HepG2 (cell line): ENCODE results near the gene AEN. TPM values are rescaled to one million over a fixed set of nuclear protein-coding genes. Genes with fewer than 3 reads are reported as not detected.

Experiments
- FOXA1 ChIP-seq, 2 experiments: fragments of 450-650 bp in 1 of 2; sonication (generic) in 1 of 2; formaldehyde crosslinking in 1 of 2; IDR thresholded peaks; 2 replicates each; pipeline versions ENCODE4 v1.4.0 to v1.6.1; 2016 to 2020; ENCODE audit warnings: missing genetic modification reagents in 1 of 2
- FOXK2 ChIP-seq: fragments of 450-650 bp; IDR thresholded peaks from 2 replicates; pipeline ENCODE4 v1.6.1; 2016
- GABPA ChIP-seq, 2 experiments: IDR thresholded peaks; 2 replicates each; pipeline ENCODE4 v1.6.1; 2011 to 2016; ENCODE audit warnings: low read depth in 2 of 2, low read length in 1 of 2, missing biosample characterization in 1 of 2, missing genetic modification characterization in 1 of 2
- KMT2B ChIP-seq: IDR thresholded peaks from 2 replicates; pipeline ENCODE4 v1.6.1; 2016; ENCODE audit warnings: missing genetic modification reagents, missing compliant biosample characterization
- MAF1 ChIP-seq: sonication (generic); formaldehyde crosslinking; IDR thresholded peaks from 2 replicates; pipeline ENCODE4 v1.5.0; 2020; ENCODE audit warnings: missing genetic modification reagents, borderline replicate concordance
- MXD4 ChIP-seq: IDR thresholded peaks from 2 replicates; pipeline ENCODE4 v1.6.1; 2016; ENCODE audit warnings: mild to moderate bottlenecking, missing biosample characterization, missing genetic modification reagents
- NCOR1 ChIP-seq: fragments of 200-600 bp; sonication (generic); IDR thresholded peaks from 2 replicates; pipeline ENCODE4 v1.7.0; 2017; ENCODE audit warnings: antibody characterized with exemption, low read length, borderline replicate concordance
- PITX1 ChIP-seq: sonication (generic); formaldehyde crosslinking; IDR thresholded peaks from 2 replicates; pipeline ENCODE4 v1.5.1; 2020; ENCODE audit warnings: mild to moderate bottlenecking, missing genetic modification reagents
- PPARG ChIP-seq: conservative IDR thresholded peaks from 2 replicates; pipeline ENCODE4 v1.6.1; 2016; ENCODE audit warnings: missing biosample characterization, missing genetic modification reagents
- SIN3B ChIP-seq: fragments of 150-350 bp; IDR thresholded peaks from 2 replicates; pipeline ENCODE4 v1.6.1; 2014; ENCODE audit warnings: low read length
- SUZ12 ChIP-seq: fragments of 150-350 bp; IDR thresholded peaks from 2 replicates; pipeline ENCODE4 v1.6.1; 2014; ENCODE audit warnings: low read depth, low read length
- TCF12 ChIP-seq, 2 experiments: fragments of 450-650 bp in 1 of 2; sonication (generic) in 1 of 2; formaldehyde crosslinking in 1 of 2; IDR thresholded peaks; 2 replicates each; pipeline versions ENCODE4 v1.6.1 to v1.8.0; 2017 to 2022; ENCODE audit warnings: antibody characterized with exemption in 1 of 2, mild to moderate bottlenecking in 1 of 2, missing genetic modification reagents in 1 of 2, moderate library complexity in 1 of 2
- ZFP1 ChIP-seq: IDR thresholded peaks from 2 replicates; pipeline ENCODE4 v1.6.1; 2016
- ZNF460 ChIP-seq: sonication (generic); formaldehyde crosslinking; IDR thresholded peaks from 2 replicates; pipeline ENCODE4 v1.5.1; 2020; ENCODE audit warnings: missing genetic modification reagents, mild to moderate bottlenecking, borderline replicate concordance
- ZNF75D ChIP-seq: sonication (generic); formaldehyde crosslinking; IDR thresholded peaks from 2 replicates; pipeline ENCODE4 v1.8.1; 2023; ENCODE audit warnings: missing genetic modification reagents, mild to moderate bottlenecking, borderline replicate concordance
- ZNF776 ChIP-seq: sonication (generic); formaldehyde crosslinking; IDR thresholded peaks from 2 replicates; pipeline ENCODE4 v1.4.0; 2020; ENCODE audit warnings: mild to moderate bottlenecking, missing genetic modification reagents
- polyA plus RNA-seq, 8 experiments: library from polyadenylated mRNA; depleted of rRNA in 3 of 8; stranded (reverse) in 7 of 8; unstranded in 1 of 8; fragments of >200 nt; fragmentation: Illumina TruSeq in 4 of 8; extraction: Trizol in 4 of 8; gene quantifications; 2 replicates each; pipeline versions ENCODE4 v1.2.1 to v1.2.3, GENCODE V29; 2011 to 2016; ENCODE audit warnings: low read depth in 4 of 8, missing spikeins in 1 of 8, mixed read lengths in 1 of 8; ENCODE audit not compliant: insufficient read depth in 1 of 8
- total RNA-seq, 5 experiments: library from RNA; depleted of rRNA; stranded (reverse); fragments of >200 nt; fragmentation: Illumina TruSeq; extraction: Trizol; gene quantifications; 2 replicates each; pipeline ENCODE4 v1.2.3, GENCODE V29; 2016; ENCODE audit warnings: low read depth in 1 of 5
- TF ChIP-seq, protein P1 (sequence below): sonication (generic); formaldehyde crosslinking; IDR thresholded peaks from 2 replicates; pipeline ENCODE4 v1.5.0; 2020; ENCODE audit warnings: mild to moderate bottlenecking, missing genetic modification reagents, borderline replicate concordance
- TF ChIP-seq, protein P2 (sequence below): IDR thresholded peaks from 2 replicates; pipeline ENCODE4 v1.6.1; 2012; ENCODE audit warnings: low read depth, low read length, improper control_type of control experiment
- TF ChIP-seq, protein P3 (sequence below): sonication (generic); formaldehyde crosslinking; IDR thresholded peaks from 2 replicates; pipeline ENCODE4 v1.5.0; 2020; ENCODE audit warnings: missing genetic modification reagents, mild to moderate bottlenecking, borderline replicate concordance
- TF ChIP-seq, protein P4 (sequence below): sonication (generic); formaldehyde crosslinking; IDR thresholded peaks from 2 replicates; pipeline ENCODE4 v1.4.0; 2020; ENCODE audit warnings: missing genetic modification reagents

The AEN gene
- total and polyA plus RNA-seq, 2 of the 13 experiments (the other 11 are each of a cell fraction or from before 2014, with no cell fraction given): 51.3 to 118 TPM

GRCh38 chr15:88638626-88639372 is 17.7 kb downstream of the AEN start, which contains the start of gene ISG20 (continued):
- TF ChIP-seq MAF1: no peak; the same call in 1 of the 2 replicates
- no peak for TF ChIP-seq FOXA1 (IDR thresholded peaks at IDR 0.05)
- TF ChIP-seq FOXA1 (CRISPR knock-in tag; IDR thresholded peaks at IDR 0.05): peak; percentile 82
- TF ChIP-seq SUZ12: no peak
- TF ChIP-seq PITX1 (CRISPR knock-in tag): peak; percentile 67
- no peak; the same call in 1 of the 2 replicates for TF ChIP-seq PPARG
- TF ChIP-seq ZFP1: 0 out of 2 replicates have a peak, but pooled peaks have one; percentile 81
- TF ChIP-seq GABPA (IDR thresholded peaks at IDR 0.05; ENCODE audit: low read depth, low read length): no peak
- TF ChIP-seq GABPA (CRISPR knock-in tag; IDR thresholded peaks at IDR 0.05; ENCODE audit: low read depth): no peak
- TF ChIP-seq, protein P1, sequence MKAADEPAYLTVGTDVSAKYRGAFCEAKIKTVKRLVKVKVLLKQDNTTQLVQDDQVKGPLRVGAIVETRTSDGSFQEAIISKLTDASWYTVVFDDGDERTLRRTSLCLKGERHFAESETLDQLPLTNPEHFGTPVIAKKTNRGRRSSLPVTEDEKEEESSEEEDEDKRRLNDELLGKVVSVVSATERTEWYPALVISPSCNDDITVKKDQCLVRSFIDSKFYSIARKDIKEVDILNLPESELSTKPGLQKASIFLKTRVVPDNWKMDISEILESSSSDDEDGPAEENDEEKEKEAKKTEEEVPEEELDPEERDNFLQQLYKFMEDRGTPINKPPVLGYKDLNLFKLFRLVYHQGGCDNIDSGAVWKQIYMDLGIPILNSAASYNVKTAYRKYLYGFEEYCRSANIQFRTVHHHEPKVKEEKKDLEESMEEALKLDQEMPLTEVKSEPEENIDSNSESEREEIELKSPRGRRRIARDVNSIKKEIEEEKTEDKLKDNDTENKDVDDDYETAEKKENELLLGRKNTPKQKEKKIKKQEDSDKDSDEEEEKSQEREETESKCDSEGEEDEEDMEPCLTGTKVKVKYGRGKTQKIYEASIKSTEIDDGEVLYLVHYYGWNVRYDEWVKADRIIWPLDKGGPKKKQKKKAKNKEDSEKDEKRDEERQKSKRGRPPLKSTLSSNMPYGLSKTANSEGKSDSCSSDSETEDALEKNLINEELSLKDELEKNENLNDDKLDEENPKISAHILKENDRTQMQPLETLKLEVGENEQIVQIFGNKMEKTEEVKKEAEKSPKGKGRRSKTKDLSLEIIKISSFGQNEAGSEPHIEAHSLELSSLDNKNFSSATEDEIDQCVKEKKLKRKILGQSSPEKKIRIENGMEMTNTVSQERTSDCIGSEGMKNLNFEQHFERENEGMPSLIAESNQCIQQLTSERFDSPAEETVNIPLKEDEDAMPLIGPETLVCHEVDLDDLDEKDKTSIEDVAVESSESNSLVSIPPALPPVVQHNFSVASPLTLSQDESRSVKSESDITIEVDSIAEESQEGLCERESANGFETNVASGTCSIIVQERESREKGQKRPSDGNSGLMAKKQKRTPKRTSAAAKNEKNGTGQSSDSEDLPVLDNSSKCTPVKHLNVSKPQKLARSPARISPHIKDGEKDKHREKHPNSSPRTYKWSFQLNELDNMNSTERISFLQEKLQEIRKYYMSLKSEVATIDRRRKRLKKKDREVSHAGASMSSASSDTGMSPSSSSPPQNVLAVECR (CRISPR knock-in tag): peak; percentile 97
- TF ChIP-seq FOXK2: peak; percentile 88
- no peak for TF ChIP-seq SIN3B
- TF ChIP-seq, protein P2, sequence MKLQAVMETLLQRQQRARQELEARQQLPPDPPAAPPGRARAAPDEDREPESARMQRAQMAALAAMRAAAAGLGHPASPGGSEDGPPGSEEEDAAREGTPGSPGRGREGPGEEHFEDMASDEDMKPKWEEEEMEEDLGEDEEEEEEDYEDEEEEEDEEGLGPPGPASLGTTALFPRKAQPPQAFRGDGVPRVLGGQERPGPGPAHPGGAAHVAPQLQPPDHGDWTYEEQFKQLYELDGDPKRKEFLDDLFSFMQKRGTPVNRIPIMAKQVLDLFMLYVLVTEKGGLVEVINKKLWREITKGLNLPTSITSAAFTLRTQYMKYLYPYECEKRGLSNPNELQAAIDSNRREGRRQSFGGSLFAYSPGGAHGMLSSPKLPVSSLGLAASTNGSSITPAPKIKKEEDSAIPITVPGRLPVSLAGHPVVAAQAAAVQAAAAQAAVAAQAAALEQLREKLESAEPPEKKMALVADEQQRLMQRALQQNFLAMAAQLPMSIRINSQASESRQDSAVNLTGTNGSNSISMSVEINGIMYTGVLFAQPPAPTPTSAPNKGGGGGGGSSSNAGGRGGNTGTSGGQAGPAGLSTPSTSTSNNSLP: peak; percentile 25; the same call in 1 of the 2 replicates
- TF ChIP-seq ZNF75D: no peak
- TF ChIP-seq, protein P3, sequence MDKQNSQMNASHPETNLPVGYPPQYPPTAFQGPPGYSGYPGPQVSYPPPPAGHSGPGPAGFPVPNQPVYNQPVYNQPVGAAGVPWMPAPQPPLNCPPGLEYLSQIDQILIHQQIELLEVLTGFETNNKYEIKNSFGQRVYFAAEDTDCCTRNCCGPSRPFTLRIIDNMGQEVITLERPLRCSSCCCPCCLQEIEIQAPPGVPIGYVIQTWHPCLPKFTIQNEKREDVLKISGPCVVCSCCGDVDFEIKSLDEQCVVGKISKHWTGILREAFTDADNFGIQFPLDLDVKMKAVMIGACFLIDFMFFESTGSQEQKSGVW (CRISPR knock-in tag): no peak
- TF ChIP-seq KMT2B (CRISPR knock-in tag): 0 out of 2 replicates have a peak, but pooled peaks have one; percentile 40
- no peak for TF ChIP-seq ZNF776 (CRISPR knock-in tag)
- no peak for TF ChIP-seq TCF12 (IDR thresholded peaks at IDR 0.05)
- TF ChIP-seq TCF12 (CRISPR knock-in tag; IDR thresholded peaks at IDR 0.05): no peak
- TF ChIP-seq ZNF460 (CRISPR knock-in tag): no peak
- TF ChIP-seq MXD4 (CRISPR knock-in tag): peak; percentile 89; the same call in 1 of the 2 replicates
- peak; percentile 77; the same call in 1 of the 2 replicates for TF ChIP-seq NCOR1
- TF ChIP-seq, protein P4, sequence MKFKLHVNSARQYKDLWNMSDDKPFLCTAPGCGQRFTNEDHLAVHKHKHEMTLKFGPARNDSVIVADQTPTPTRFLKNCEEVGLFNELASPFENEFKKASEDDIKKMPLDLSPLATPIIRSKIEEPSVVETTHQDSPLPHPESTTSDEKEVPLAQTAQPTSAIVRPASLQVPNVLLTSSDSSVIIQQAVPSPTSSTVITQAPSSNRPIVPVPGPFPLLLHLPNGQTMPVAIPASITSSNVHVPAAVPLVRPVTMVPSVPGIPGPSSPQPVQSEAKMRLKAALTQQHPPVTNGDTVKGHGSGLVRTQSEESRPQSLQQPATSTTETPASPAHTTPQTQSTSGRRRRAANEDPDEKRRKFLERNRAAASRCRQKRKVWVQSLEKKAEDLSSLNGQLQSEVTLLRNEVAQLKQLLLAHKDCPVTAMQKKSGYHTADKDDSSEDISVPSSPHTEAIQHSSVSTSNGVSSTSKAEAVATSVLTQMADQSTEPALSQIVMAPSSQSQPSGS (CRISPR knock-in tag): peak; percentile 79
